Gastrocnemius medialis (tissue), 4 donors: Measurements from ENCODE around the gene CERS3. TPM values are rescaled to one million over a fixed set of nuclear protein-coding genes. Genes with fewer than 3 reads are reported as not detected.

Source experiments
- ATAC-seq, 2 donors: fragments of 150-250 bp; one replicate each; pipeline ENCODE4 v1.9.1; 2016
- DNase-seq, 2 donors: peaks; one replicate each; pipeline ENCODE4 v3.0.0-alpha.2; 2019
- H3K27ac ChIP-seq, 4 donors: fragments of 200-600 bp; sonication (generic); 1 replicate in 1 of 4; 2 replicates in 3 of 4; pipeline ENCODE4 v1.5.1; 2016 to 2018; ENCODE audit warnings: mild to moderate bottlenecking in 2 of 4, moderate library complexity in 1 of 4
- H3K27me3 ChIP-seq, 3 donors: fragments of 200-600 bp; sonication (generic) in 2 of 3; 1 replicate in 1 of 3; 2 replicates in 2 of 3; pipeline versions ENCODE4 v1.5.1 to v1.6.0; 2016 to 2019; ENCODE audit warnings: mild to moderate bottlenecking in 1 of 3, moderate library complexity in 1 of 3
- H3K36me3 ChIP-seq, 2 donors: fragments of 200-600 bp; sonication (generic) in 1 of 2; one replicate each; pipeline ENCODE4 v1.5.1; 2017 to 2018
- H3K4me1 ChIP-seq, 2 donors: fragments of 200-600 bp; sonication (generic) in 1 of 2; one replicate each; pipeline ENCODE4 v1.5.1; 2016 to 2017; ENCODE audit warnings: mild to moderate bottlenecking in 2 of 2
- H3K4me3 ChIP-seq, 4 donors: fragments of 200-600 bp; sonication (generic) in 3 of 4; 1 replicate in 1 of 4; 2 replicates in 3 of 4; pipeline ENCODE4 v1.5.1; 2016 to 2019; ENCODE audit warnings: mild to moderate bottlenecking in 2 of 4
- H3K9me3 ChIP-seq, 3 donors: fragments of 200-600 bp; sonication (generic) in 2 of 3; 1 replicate in 1 of 3; 2 replicates in 2 of 3; pipeline ENCODE4 v1.5.1; 2016 to 2019
- CTCF ChIP-seq, 5 experiments: fragments of 450-650 bp in 3 of 5; fragments of 200-600 bp in 2 of 5; sonication (generic) in 2 of 5; IDR thresholded peaks in 4 of 5; conservative IDR thresholded peaks in 1 of 5; 1 replicate in 4 of 5; 2 replicates in 1 of 5; pipeline ENCODE4 v1.5.1; 2016 to 2019; ENCODE audit warnings: antibody characterized with exemption in 5 of 5, mild to moderate bottlenecking in 3 of 5, moderate library complexity in 3 of 5
- POLR2A ChIP-seq, 2 donors: fragments of 450-650 bp; IDR thresholded peaks; one replicate each; pipeline ENCODE4 v1.6.1; 2017; ENCODE audit warnings: antibody characterized with exemption in 2 of 2, mild to moderate bottlenecking in 2 of 2, moderate library complexity in 2 of 2
- in situ Hi-C, 4 donors: fragments of 200-750 bp; cut with MboI; loops; one replicate each; pipeline versions ENCODE4 v1.15.0 to v1.8.0; 2017; ENCODE audit warnings: low sequenced_read_pairs in 4 of 4
- intact Hi-C: fragments of 100-400 bp; cut with DNase I; formaldehyde crosslinking; loops from one replicate; pipeline ENCODE4 v1.15.1; 2023; ENCODE audit warnings: low total_unique reads
- total RNA-seq, 4 donors: library from RNA; depleted of rRNA; stranded (reverse); fragments of >200 nt; gene quantifications; one replicate each; pipeline versions ENCODE4 v1.1.0 to v1.2.3, GENCODE V29; 2016

Gene CERS3
- total RNA-seq, 4 donors from 2014 or later: 0.52 to 0.97 TPM; not detected in 2

GRCh38 chr15:100565591-100565990, 36.8 kb upstream of the CERS3 start:
- Histone ChIP-seq H3K9me3 (no peaks in the 10 kb centered on the region), H3K36me3 (peaks cover 0 to 6% of the 10 kb centered on the region in 2 donors), H3K27ac (no peak overlapping the region), H3K27me3 (no peaks in the 10 kb centered on the region), H3K4me3 (no peak overlapping the region), H3K4me1 (peaks cover 0 to 5% of the 10 kb centered on the region in 2 donors)
- TF ChIP-seq CTCF (IDR thresholded peaks at IDR 0.05 in 4 of 5, conservative IDR thresholded peaks at IDR 0.05 in 1 of 5) (no peak), POLR2A (IDR thresholded peaks at IDR 0.05) (no peak)
- intact Hi-C loops: no loop called here
- ATAC-seq (no peak), DNase-seq (no peak)
- in situ Hi-C loops: loop anchor here (10.0 to 25.0 kb wide), 4 partner anchors 128 to 653 kb away; partner anchors contain the start of gene ADAMTS17 (in 1 of the 4)

- intact Hi-C loops: no loop called here
- H3K27me3 ChIP-seq: no peaks in the 10 kb centered on the region
- no peaks in the 10 kb centered on the region for H3K36me3 ChIP-seq
Observed at GRCh38 chr15:100560323-100560722, 31.6 kb upstream of the CERS3 start.

GRCh38 chr15:100559330-100559729, 30.6 kb upstream of the CERS3 start:
- H3K27ac ChIP-seq: peak overlapping the region; percentile 5 to 71 (median 61)
- no peak overlapping the region for H3K4me3 ChIP-seq
- intact Hi-C loops (loop anchor here (2.0 kb wide), 1 partner anchor 43 kb away; no protein-coding TSS in a partner anchor), in situ Hi-C loops (loop anchor here (25.0 kb wide), 3 partner anchors 122 to 647 kb away; no protein-coding TSS in a partner anchor)
- DNase-seq: peak; percentile 77 to 78
- no peaks in the 10 kb centered on the region for H3K9me3 ChIP-seq
- H3K4me1 ChIP-seq: peaks cover 0 to 11% of the 10 kb centered on the region in 2 donors
- ATAC-seq: peak; percentile 99
- no peaks in the 10 kb centered on the region for H3K36me3 ChIP-seq
- no peaks in the 10 kb centered on the region for H3K27me3 ChIP-seq
- TF ChIP-seq POLR2A (IDR thresholded peaks at IDR 0.05) (no peak), CTCF (IDR thresholded peaks at IDR 0.05 in 4 of 5, conservative IDR thresholded peaks at IDR 0.05 in 1 of 5) (no peak)

More at GRCh38 chr15:100560323-100560722, 31.6 kb upstream of the CERS3 start:
- no peak overlapping the region for H3K4me3 ChIP-seq
- no peak for ATAC-seq
- no peaks in the 10 kb centered on the region for H3K9me3 ChIP-seq
- H3K4me1 ChIP-seq: peaks cover 0 to 11% of the 10 kb centered on the region in 2 donors
- H3K27ac ChIP-seq: peak overlapping the region in 1 of 4 donors; percentile 64
- in situ Hi-C loops: loop anchor here (10.0 to 25.0 kb wide), 4 partner anchors 123 to 648 kb away; partner anchors contain the start of gene ADAMTS17 (in 1 of the 4)
- no peak for TF ChIP-seq POLR2A (IDR thresholded peaks at IDR 0.05)
- no peak for TF ChIP-seq CTCF (IDR thresholded peaks at IDR 0.05 in 4 of 5, conservative IDR thresholded peaks at IDR 0.05 in 1 of 5)
- DNase-seq: no peak

- in situ Hi-C loops: loop anchor here (25.0 kb wide), 3 partner anchors 122 to 647 kb away; no protein-coding TSS in a partner anchor
- DNase-seq (no peak), ATAC-seq (no peak)
- Histone ChIP-seq H3K9me3 (no peaks in the 10 kb centered on the region), H3K27me3 (no peaks in the 10 kb centered on the region), H3K27ac (peak overlapping the region; percentile 5 to 64 (median 32)), H3K4me3 (no peak overlapping the region), H3K4me1 (peaks cover 0 to 11% of the 10 kb centered on the region in 2 donors), H3K36me3 (no peaks in the 10 kb centered on the region)
- no peak for TF ChIP-seq CTCF (IDR thresholded peaks at IDR 0.05 in 4 of 5, conservative IDR thresholded peaks at IDR 0.05 in 1 of 5)
- TF ChIP-seq POLR2A (IDR thresholded peaks at IDR 0.05): no peak
- intact Hi-C loops: loop anchor here (2.0 kb wide), 1 partner anchor 42 kb away; no protein-coding TSS in a partner anchor
Observed at GRCh38 chr15:100558771-100559254, 30.1 kb upstream of the CERS3 start.
